NB4 (cell line): ENCODE measurements around the gene C17orf113.

Experiments
- MYC ChIP-seq: IDR thresholded peaks from 2 replicates; pipeline ENCODE4 v1.6.1; 2011; ENCODE audit warnings: low read depth, low read length
- POLR2A ChIP-seq: IDR thresholded peaks from 2 replicates; pipeline ENCODE4 v1.6.1; 2011; ENCODE audit warnings: mild to moderate bottlenecking; ENCODE audit not compliant: insufficient read length; ENCODE audit errors: extremely low read depth
- TF ChIP-seq, protein P1 (sequence below): IDR thresholded peaks from one replicate; pipeline ENCODE4 v1.5.1; 2012; ENCODE audit warnings: low read depth, low read length
- TF ChIP-seq, protein P2 (sequence below): IDR thresholded peaks from 2 replicates; pipeline ENCODE4 v1.6.1; 2011; ENCODE audit warnings: low read depth, low read length

DNA sequence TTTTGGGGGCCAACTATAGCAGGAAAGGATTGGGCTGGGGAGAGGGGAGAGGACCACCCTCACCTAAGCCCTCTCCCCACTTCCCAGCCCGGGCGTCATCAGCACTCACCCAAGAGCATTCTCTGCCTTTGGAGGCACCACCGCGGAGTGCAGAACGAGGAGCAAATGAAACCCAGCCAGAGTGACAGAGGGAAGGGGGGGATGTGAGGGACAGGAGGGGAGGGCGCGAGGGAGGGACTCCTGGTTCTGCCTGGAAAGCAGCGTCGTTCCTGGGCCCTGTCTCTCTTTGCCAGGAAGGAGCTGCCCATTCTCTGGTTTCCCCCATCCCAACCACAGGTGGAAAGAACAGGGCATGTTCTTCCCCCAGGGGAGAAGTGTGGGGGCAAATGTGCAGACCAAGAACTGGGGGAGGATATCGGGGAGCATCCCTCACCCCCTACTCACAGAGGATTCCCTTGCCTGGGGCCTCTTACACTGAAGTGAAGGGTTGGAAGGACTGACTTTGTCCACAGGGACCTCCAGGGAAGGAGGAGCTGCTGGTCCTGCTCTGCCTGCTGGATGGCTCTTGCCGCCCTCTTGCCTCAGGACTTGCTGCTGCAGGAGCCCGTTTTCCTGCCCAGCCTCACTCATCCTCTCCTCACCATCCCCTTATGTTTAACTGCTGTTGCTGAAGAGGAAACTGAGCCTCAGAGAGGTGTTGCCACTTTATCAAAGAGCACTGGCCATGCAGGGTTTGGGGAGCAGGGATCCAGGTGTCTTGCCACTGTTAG is 3.5 kb upstream of the C17orf113 start:
- TF ChIP-seq, protein P1, sequence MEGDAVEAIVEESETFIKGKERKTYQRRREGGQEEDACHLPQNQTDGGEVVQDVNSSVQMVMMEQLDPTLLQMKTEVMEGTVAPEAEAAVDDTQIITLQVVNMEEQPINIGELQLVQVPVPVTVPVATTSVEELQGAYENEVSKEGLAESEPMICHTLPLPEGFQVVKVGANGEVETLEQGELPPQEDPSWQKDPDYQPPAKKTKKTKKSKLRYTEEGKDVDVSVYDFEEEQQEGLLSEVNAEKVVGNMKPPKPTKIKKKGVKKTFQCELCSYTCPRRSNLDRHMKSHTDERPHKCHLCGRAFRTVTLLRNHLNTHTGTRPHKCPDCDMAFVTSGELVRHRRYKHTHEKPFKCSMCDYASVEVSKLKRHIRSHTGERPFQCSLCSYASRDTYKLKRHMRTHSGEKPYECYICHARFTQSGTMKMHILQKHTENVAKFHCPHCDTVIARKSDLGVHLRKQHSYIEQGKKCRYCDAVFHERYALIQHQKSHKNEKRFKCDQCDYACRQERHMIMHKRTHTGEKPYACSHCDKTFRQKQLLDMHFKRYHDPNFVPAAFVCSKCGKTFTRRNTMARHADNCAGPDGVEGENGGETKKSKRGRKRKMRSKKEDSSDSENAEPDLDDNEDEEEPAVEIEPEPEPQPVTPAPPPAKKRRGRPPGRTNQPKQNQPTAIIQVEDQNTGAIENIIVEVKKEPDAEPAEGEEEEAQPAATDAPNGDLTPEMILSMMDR, result no peak
- TF ChIP-seq POLR2A (no peak), MYC (no peak)
- TF ChIP-seq, protein P2, sequence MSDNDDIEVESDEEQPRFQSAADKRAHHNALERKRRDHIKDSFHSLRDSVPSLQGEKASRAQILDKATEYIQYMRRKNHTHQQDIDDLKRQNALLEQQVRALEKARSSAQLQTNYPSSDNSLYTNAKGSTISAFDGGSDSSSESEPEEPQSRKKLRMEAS, result no peak
